Activated CD8-positive, alpha-beta memory T cell treated with anti-CD3 and anti-CD28 coated beads for 48 hours (primary cell): ENCODE results near the gene MAX.

Experiments
- DNase-seq, 3 experiments: peaks; one replicate each; pipeline ENCODE4 v3.0.0-alpha.2; 2020; ENCODE audit warnings: low read depth in 2 of 3, low spot score in 2 of 3

MAX gene

GRCh38 chr14:65102441-65103149, at the start of gene MAX:
TSS of gene MAX (minus strand) at chr14:65102517. CDS start at chr14:65102339, 178 bp downstream.
- DNase-seq = peak; percentile 84 to 95 (median 84)

- no peak for DNase-seq
Observed at GRCh38 chr14:65151609-65151956, 49.3 kb upstream of the MAX start.

GRCh38 chr14:65150898-65151608, 48.7 kb upstream of the MAX start:
- DNase-seq = no peak

GRCh38 chr14:65149116-65149515, 46.8 kb upstream of the MAX start:
- no peak for DNase-seq

- DNase-seq = no peak
Observed at GRCh38 chr14:65144170-65144569, 41.9 kb upstream of the MAX start.

GRCh38 chr14:65142914-65143625, 40.8 kb upstream of the MAX start:
- no peak for DNase-seq

GRCh38 chr14:65142429-65142828, 40.1 kb upstream of the MAX start:
- DNase-seq = no peak

- no peak for DNase-seq
Observed at GRCh38 chr14:65141523-65141922, 39.2 kb upstream of the MAX start.

- no peak for DNase-seq
Observed at GRCh38 chr14:65137648-65138307, 35.5 kb upstream of the MAX start.

GRCh38 chr14:65134651-65135579, 32.6 kb upstream of the MAX start:
- DNase-seq = no peak

GRCh38 chr14:65132855-65133254, 30.5 kb upstream of the MAX start:
- DNase-seq = no peak

GRCh38 chr14:65131301-65131701, 29.0 kb upstream of the MAX start:
- no peak for DNase-seq

- no peak for DNase-seq
Observed at GRCh38 chr14:65128096-65128495, 25.8 kb upstream of the MAX start.

GRCh38 chr14:65117769-65118745, 15.7 kb upstream of the MAX start:
- no peak for DNase-seq

GRCh38 chr14:65115615-65116014, 13.3 kb upstream of the MAX start:
- DNase-seq = no peak

GRCh38 chr14:65110525-65110924, 8.2 kb upstream of the MAX start:
- DNase-seq = no peak

GRCh38 chr14:65109357-65109756, 7.0 kb upstream of the MAX start:
- DNase-seq = no peak

- no peak for DNase-seq
Observed at GRCh38 chr14:65107200-65107599, 4.9 kb upstream of the MAX start.

GRCh38 chr14:65106736-65107135, 4.4 kb upstream of the MAX start:
- DNase-seq = no peak
